Measurements from ENCODE around the gene TMEM72. TPM values are rescaled to one million over a fixed set of nuclear protein-coding genes. Genes with fewer than 3 reads are reported as not detected.
A peak's percentile ranks its signal among the peaks of the same experiment; 100 is the strongest.

The TMEM72 gene
- total and polyA plus RNA-seq, 2 of the 13 experiments (the other 11 are each of a cell fraction or from before 2014, with no cell fraction given) = 0.04 TPM; not detected in 1

DNA sequence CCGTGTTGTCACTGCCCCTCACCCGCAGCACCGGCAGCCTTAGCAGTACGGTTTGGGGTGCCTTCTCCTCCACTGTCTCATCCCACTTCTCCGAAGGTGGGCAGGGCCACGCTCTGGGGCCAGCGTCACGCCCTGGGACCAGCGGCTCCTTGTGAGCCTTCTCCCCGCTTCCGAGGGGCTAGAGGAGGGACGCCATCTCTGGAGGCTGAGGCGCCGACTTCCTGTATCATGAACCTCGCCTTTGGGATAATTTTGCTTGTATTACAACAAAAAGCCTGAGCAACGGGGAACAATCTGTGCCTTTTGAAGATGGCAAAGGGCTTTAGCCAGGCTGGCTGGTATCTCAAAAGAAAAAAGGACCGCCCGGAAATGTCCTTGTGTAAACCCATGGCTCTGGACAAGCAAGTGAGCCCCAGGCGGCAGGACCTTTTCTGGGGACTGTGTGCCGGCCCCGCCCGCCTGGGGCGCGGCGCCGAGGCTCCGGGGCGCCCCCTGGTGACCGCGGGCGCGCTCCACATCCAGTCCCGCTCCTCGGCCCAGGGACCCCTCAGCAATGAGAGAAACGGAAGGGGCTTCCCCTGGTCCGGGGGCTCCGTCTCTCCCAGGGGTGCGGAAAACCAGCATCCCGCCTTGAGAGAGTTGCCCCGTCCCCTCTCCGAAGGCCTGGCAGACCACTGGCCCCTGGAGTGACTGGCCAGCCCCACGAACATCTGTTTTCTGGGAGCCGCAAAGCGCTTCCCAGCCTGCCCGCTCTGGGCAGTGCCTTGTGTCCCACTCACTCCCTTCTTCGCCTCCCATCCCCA is 63.7 kb downstream of the TMEM72 start (continued):
- peak; percentile 31; the same call in 1 of the 2 replicates for TF ChIP-seq FOXO1 (CRISPR knock-in tag; IDR thresholded peaks at IDR 0.05)
- TF ChIP-seq ZNF235 (CRISPR knock-in tag; IDR thresholded peaks at IDR 0.05; ENCODE audit: borderline replicate concordance) = 0 out of 2 replicates have a peak, but pooled peaks have one; percentile 54
- no peak for TF ChIP-seq ARNTL (CRISPR knock-in tag; IDR thresholded peaks at IDR 0.05)
- peak; percentile 28; the same call in 1 of the 2 replicates for TF ChIP-seq HDAC2 (CRISPR knock-in tag; IDR thresholded peaks at IDR 0.05)
- TF ChIP-seq, protein P1, sequence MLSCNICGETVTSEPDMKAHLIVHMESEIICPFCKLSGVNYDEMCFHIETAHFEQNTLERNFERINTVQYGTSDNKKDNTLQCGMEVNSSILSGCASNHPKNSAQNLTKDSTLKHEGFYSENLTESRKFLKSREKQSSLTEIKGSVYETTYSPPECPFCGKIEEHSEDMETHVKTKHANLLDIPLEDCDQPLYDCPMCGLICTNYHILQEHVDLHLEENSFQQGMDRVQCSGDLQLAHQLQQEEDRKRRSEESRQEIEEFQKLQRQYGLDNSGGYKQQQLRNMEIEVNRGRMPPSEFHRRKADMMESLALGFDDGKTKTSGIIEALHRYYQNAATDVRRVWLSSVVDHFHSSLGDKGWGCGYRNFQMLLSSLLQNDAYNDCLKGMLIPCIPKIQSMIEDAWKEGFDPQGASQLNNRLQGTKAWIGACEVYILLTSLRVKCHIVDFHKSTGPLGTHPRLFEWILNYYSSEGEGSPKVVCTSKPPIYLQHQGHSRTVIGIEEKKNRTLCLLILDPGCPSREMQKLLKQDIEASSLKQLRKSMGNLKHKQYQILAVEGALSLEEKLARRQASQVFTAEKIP (CRISPR knock-in tag; IDR thresholded peaks at IDR 0.05; ENCODE audit: borderline replicate concordance) = no peak
- peak; percentile 36; the same call in 1 of the 2 replicates for TF ChIP-seq MTA1 (CRISPR knock-in tag; IDR thresholded peaks at IDR 0.05; ENCODE audit: borderline replicate concordance)
- TF ChIP-seq CBX1 (IDR thresholded peaks at IDR 0.05; ENCODE audit: low read depth) = no peak
- TF ChIP-seq POLR2A (IDR thresholded peaks at IDR 0.05; ENCODE audit: insufficient read depth in 1 of 2, low read depth in 2 of 2, low read length in 2 of 2) = peak in 1 of 2 experiments; percentile 27; a peak in 1 of 4 replicates
- TF ChIP-seq, protein P2, sequence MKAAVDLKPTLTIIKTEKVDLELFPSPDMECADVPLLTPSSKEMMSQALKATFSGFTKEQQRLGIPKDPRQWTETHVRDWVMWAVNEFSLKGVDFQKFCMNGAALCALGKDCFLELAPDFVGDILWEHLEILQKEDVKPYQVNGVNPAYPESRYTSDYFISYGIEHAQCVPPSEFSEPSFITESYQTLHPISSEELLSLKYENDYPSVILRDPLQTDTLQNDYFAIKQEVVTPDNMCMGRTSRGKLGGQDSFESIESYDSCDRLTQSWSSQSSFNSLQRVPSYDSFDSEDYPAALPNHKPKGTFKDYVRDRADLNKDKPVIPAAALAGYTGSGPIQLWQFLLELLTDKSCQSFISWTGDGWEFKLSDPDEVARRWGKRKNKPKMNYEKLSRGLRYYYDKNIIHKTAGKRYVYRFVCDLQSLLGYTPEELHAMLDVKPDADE (CRISPR knock-in tag; IDR thresholded peaks at IDR 0.05) = no peak
- TF ChIP-seq GABPB1 (CRISPR knock-in tag; IDR thresholded peaks at IDR 0.05) = peak; percentile 61; the same call in 1 of the 2 replicates
- no peak for TF ChIP-seq ZNF224 (CRISPR knock-in tag; IDR thresholded peaks at IDR 0.05)
- TF ChIP-seq ZNF713 (CRISPR knock-in tag; IDR thresholded peaks at IDR 0.05) = no peak
- no peak for TF ChIP-seq NCOR1 (IDR thresholded peaks at IDR 0.05; ENCODE audit: borderline replicate concordance, low read length)
- TF ChIP-seq ZNF24 (IDR thresholded peaks at IDR 0.05) = no peak
- TF ChIP-seq ZBTB7A (CRISPR knock-in tag; IDR thresholded peaks at IDR 0.05) = peak; percentile 91
- TF ChIP-seq SP4 (CRISPR knock-in tag; IDR thresholded peaks at IDR 0.05) = 0 out of 2 replicates have a peak, but pooled peaks have one; percentile 22
- TF ChIP-seq, protein P3, sequence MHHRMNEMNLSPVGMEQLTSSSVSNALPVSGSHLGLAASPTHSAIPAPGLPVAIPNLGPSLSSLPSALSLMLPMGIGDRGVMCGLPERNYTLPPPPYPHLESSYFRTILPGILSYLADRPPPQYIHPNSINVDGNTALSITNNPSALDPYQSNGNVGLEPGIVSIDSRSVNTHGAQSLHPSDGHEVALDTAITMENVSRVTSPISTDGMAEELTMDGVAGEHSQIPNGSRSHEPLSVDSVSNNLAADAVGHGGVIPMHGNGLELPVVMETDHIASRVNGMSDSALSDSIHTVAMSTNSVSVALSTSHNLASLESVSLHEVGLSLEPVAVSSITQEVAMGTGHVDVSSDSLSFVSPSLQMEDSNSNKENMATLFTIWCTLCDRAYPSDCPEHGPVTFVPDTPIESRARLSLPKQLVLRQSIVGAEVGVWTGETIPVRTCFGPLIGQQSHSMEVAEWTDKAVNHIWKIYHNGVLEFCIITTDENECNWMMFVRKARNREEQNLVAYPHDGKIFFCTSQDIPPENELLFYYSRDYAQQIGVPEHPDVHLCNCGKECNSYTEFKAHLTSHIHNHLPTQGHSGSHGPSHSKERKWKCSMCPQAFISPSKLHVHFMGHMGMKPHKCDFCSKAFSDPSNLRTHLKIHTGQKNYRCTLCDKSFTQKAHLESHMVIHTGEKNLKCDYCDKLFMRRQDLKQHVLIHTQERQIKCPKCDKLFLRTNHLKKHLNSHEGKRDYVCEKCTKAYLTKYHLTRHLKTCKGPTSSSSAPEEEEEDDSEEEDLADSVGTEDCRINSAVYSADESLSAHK (CRISPR knock-in tag; IDR thresholded peaks at IDR 0.05; ENCODE audit: borderline replicate concordance) = no peak
- peak; percentile 43; the same call in 1 of the 2 replicates for TF ChIP-seq ZFX (CRISPR knock-in tag; IDR thresholded peaks at IDR 0.05; ENCODE audit: low read depth)
- peak; percentile 46; the same call in 1 of the 2 replicates for TF ChIP-seq FOXA3 (CRISPR knock-in tag; IDR thresholded peaks at IDR 0.05)
- TF ChIP-seq, protein P4, sequence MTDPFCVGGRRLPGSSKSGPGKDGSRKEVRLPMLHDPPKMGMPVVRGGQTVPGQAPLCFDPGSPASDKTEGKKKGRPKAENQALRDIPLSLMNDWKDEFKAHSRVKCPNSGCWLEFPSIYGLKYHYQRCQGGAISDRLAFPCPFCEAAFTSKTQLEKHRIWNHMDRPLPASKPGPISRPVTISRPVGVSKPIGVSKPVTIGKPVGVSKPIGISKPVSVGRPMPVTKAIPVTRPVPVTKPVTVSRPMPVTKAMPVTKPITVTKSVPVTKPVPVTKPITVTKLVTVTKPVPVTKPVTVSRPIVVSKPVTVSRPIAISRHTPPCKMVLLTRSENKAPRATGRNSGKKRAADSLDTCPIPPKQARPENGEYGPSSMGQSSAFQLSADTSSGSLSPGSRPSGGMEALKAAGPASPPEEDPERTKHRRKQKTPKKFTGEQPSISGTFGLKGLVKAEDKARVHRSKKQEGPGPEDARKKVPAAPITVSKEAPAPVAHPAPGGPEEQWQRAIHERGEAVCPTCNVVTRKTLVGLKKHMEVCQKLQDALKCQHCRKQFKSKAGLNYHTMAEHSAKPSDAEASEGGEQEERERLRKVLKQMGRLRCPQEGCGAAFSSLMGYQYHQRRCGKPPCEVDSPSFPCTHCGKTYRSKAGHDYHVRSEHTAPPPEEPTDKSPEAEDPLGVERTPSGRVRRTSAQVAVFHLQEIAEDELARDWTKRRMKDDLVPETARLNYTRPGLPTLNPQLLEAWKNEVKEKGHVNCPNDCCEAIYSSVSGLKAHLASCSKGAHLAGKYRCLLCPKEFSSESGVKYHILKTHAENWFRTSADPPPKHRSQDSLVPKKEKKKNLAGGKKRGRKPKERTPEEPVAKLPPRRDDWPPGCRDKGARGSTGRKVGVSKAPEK (CRISPR knock-in tag; IDR thresholded peaks at IDR 0.05; ENCODE audit: borderline replicate concordance) = no peak
- peak; percentile 72 for TF ChIP-seq SALL1 (CRISPR knock-in tag; IDR thresholded peaks at IDR 0.05)
- 0 out of 2 replicates have a peak, but pooled peaks have one; percentile 12 for TF ChIP-seq ZNF878 (CRISPR knock-in tag; IDR thresholded peaks at IDR 0.05)
